K562 (cell line): Measurements from ENCODE around the gene TMEM120A. TPM values are rescaled to one million over a fixed set of nuclear protein-coding genes. Genes with fewer than 3 reads are reported as not detected.

Source experiments
- ATAC-seq: fragments of 200-7000 bp; cut with Tn5 transposase; 3 replicates; pipeline ENCODE4 v1.9.1; 2020; ENCODE audit warnings: moderate library complexity
- BruUV-seq: library from RNA; stranded (reverse); fragments of 400-500 nt; replicated peaks from 2 replicates; lab custom pipeline; 2021; lab: Mats Ljungman, UMichigan
- CTCF ChIA-PET: fragments of 300-600 bp; formaldehyde crosslinking; extraction: SDS; loops from one replicate; lab custom pipeline; 2021; ENCODE audit warnings: low intra/inter-chr PET ratio; lab: Yijun Ruan, JAX
- POLR2A ChIA-PET: fragments of 300-600, 350-650 bp; sonication (Branson Sonifier 250); formaldehyde crosslinking; extraction: SDS; loops from one replicate; lab custom pipeline; 2021; ENCODE audit warnings: antibody characterized with exemption, inconsistent platforms; lab: Yijun Ruan, JAX
- DNase-seq, 4 experiments: peaks; one replicate each; pipeline versions ENCODE4 v3.0.0 to v3.0.0-alpha.2; 2011 to 2018; ENCODE audit warnings: low spot score in 3 of 4, mixed read lengths in 3 of 4; ENCODE audit errors: extremely low read depth in 1 of 4
- FAIRE-seq: peaks from 2 replicates; lab custom pipeline; 2011; peaks lifted over from hg19 to GRCh38; lab: Jason Lieb, UNC
- H2AFZ ChIP-seq: 2 replicates; pipeline ENCODE4 v1.6.0; 2011; ENCODE audit warnings: low read depth, low read length, control low read depth, inconsistent platforms
- H3K27ac ChIP-seq: fragments of 200-600 bp; 3 replicates; pipeline ENCODE4 v1.8.0; 2011; ENCODE audit warnings: low read depth, mild to moderate bottlenecking, control low read depth, inconsistent platforms, low read length, moderate library complexity, mixed read lengths; ENCODE audit errors: extremely low read depth
- H3K27me3 ChIP-seq, 2 experiments: fragments of 300-600 bp in 1 of 2; 2 replicates in 1 of 2; 3 replicates in 1 of 2; pipeline versions ENCODE4 v1.6.0 to v1.8.0; 2011; ENCODE audit warnings: inconsistent platforms in 2 of 2, low read length in 2 of 2, mild to moderate bottlenecking in 1 of 2, mixed read lengths in 1 of 2, moderate library complexity in 1 of 2; ENCODE audit not compliant: control insufficient read depth in 2 of 2, insufficient read depth in 2 of 2
- H3K36me3 ChIP-seq: fragments of 300-600 bp; 3 replicates; pipeline ENCODE4 v1.8.0; 2011; ENCODE audit warnings: mild to moderate bottlenecking, low read length, inconsistent platforms; ENCODE audit not compliant: control insufficient read depth, insufficient read depth
- H3K4me1 ChIP-seq, 2 experiments: fragments of 200-600 bp in 1 of 2; replicated peaks in 1 of 2; 2 replicates in 1 of 2; 3 replicates in 1 of 2; pipeline versions ENCODE4 v1.5.1 to v1.8.0; 2011; ENCODE audit warnings: inconsistent platforms in 2 of 2, low read length in 2 of 2, mild to moderate bottlenecking in 1 of 2, mixed read lengths in 1 of 2, moderate library complexity in 1 of 2; ENCODE audit not compliant: control insufficient read depth in 2 of 2, insufficient read depth in 2 of 2
- H3K4me2 ChIP-seq: 2 replicates; pipeline ENCODE4 v1.6.1; 2011; ENCODE audit warnings: low read length, control low read depth, inconsistent platforms, mixed read lengths; ENCODE audit not compliant: insufficient read depth
- H3K4me3 ChIP-seq: fragments of 200-600 bp; sonication (generic), shearing (Covaris generic); 2 replicates; pipeline ENCODE4 v1.5.1; 2016; ENCODE audit warnings: control low read depth, inconsistent platforms
- H3K79me2 ChIP-seq: fragments of 200-600 bp; 3 replicates; pipeline ENCODE4 v1.8.0; 2011; ENCODE audit warnings: low read length, inconsistent platforms; ENCODE audit not compliant: control insufficient read depth, insufficient read depth
- H3K9ac ChIP-seq, 2 experiments: 2 replicates each; pipeline versions ENCODE4 v1.6.0 to v1.6.1; 2011; ENCODE audit warnings: low read depth in 2 of 2, low read length in 2 of 2, control low read depth in 1 of 2, inconsistent platforms in 1 of 2, mild to moderate bottlenecking in 1 of 2, mixed read lengths in 1 of 2; ENCODE audit not compliant: insufficient read depth in 1 of 2
- H3K9me1 ChIP-seq: one replicate; pipeline ENCODE4 v1.6.0; 2011; ENCODE audit warnings: inconsistent platforms, mild to moderate bottlenecking, low read length, moderate library complexity; ENCODE audit not compliant: control insufficient read depth, insufficient read depth
- H3K9me3 ChIP-seq: replicated peaks from 2 replicates; pipeline ENCODE4 v1.5.1; 2011; ENCODE audit warnings: low read depth, low read length, inconsistent platforms; ENCODE audit not compliant: control insufficient read depth, insufficient read depth
- H4K20me1 ChIP-seq: replicated peaks from 2 replicates; pipeline ENCODE4 v1.6.1; 2011; ENCODE audit warnings: low read length, inconsistent platforms, mixed read lengths; ENCODE audit not compliant: control insufficient read depth, insufficient read depth
- CBFA2T3 ChIP-seq: fragments of 450-650 bp; IDR thresholded peaks from 2 replicates; pipeline ENCODE4 v1.6.1; 2017
- CEBPB ChIP-seq: fragments of 450-650 bp; IDR thresholded peaks from 2 replicates; pipeline ENCODE4 v1.6.1; 2016; ENCODE audit warnings: missing genetic modification characterization, missing compliant biosample characterization
- CTCF ChIP-seq, 3 experiments: IDR thresholded peaks in 2 of 3; conservative IDR thresholded peaks in 1 of 3; 2 replicates each; pipeline ENCODE4 v1.5.1; 2011 to 2012; ENCODE audit warnings: low read length in 3 of 3, mild to moderate bottlenecking in 3 of 3, control low read depth in 2 of 3, improper control_type of control experiment in 1 of 3, inconsistent platforms in 1 of 3, low read depth in 1 of 3, mixed read lengths in 1 of 3, moderate library complexity in 1 of 3; ENCODE audit not compliant: insufficient read depth in 2 of 3
- E2F8 ChIP-seq: fragments of 450-650 bp; IDR thresholded peaks from 2 replicates; pipeline ENCODE4 v1.7.1; 2018; ENCODE audit warnings: mild to moderate bottlenecking, low read depth; ENCODE audit not compliant: partially characterized antibody
- ESRRA ChIP-seq: fragments of 450-650 bp; IDR thresholded peaks from 2 replicates; pipeline ENCODE4 v1.6.1; 2014; ENCODE audit warnings: low read depth, mild to moderate bottlenecking, moderate library complexity, borderline replicate concordance
- FOXA3 ChIP-seq, 2 experiments: fragments of 450-650 bp in 1 of 2; sonication (generic) in 1 of 2; formaldehyde crosslinking; IDR thresholded peaks in 1 of 2; conservative IDR thresholded peaks in 1 of 2; 2 replicates each; pipeline versions ENCODE4 v1.4.0 to v1.8.0; 2020 to 2022; ENCODE audit warnings: mild to moderate bottlenecking in 2 of 2, missing genetic modification reagents in 1 of 2
- MAZ ChIP-seq, 2 experiments: fragments of 450-650 bp in 1 of 2; sonication (generic) in 1 of 2; formaldehyde crosslinking; IDR thresholded peaks in 1 of 2; conservative IDR thresholded peaks in 1 of 2; 2 replicates each; pipeline versions ENCODE4 v1.4.0 to v1.5.0; 2020; ENCODE audit warnings: mild to moderate bottlenecking in 1 of 2, missing genetic modification reagents in 1 of 2
- NR2C1 ChIP-seq, 2 experiments: fragments of 450-650 bp; IDR thresholded peaks; 2 replicates each; pipeline ENCODE4 v1.6.1; 2017; ENCODE audit warnings: mild to moderate bottlenecking in 2 of 2, antibody characterized with exemption in 1 of 2, inconsistent platforms in 1 of 2, missing compliant biosample characterization in 1 of 2, missing genetic modification characterization in 1 of 2
- NR2C2 ChIP-seq, 2 experiments: fragments of 200-800 bp in 1 of 2; sonication (Bioruptor generic) in 1 of 2; sonication (generic) in 1 of 2; formaldehyde crosslinking in 1 of 2; IDR thresholded peaks; 2 replicates each; pipeline versions ENCODE4 v1.6.1 to v1.8.0; 2016 to 2022; ENCODE audit warnings: mild to moderate bottlenecking in 1 of 2, missing compliant biosample characterization in 1 of 2, missing genetic modification characterization in 1 of 2, missing genetic modification reagents in 1 of 2
- POLR2G ChIP-seq: fragments of 200-400 bp; formaldehyde crosslinking; IDR thresholded peaks from 2 replicates; pipeline ENCODE4 v1.6.1; 2017; ENCODE audit warnings: low read depth, mild to moderate bottlenecking, antibody characterized with exemption, low read length, moderate library complexity
- SMAD4 ChIP-seq: fragments of 250-450 bp; sonication (Bioruptor Pico); conservative IDR thresholded peaks from 2 replicates; pipeline ENCODE4 v1.8.0; 2021; ENCODE audit warnings: inconsistent platforms, mild to moderate bottlenecking, moderate library complexity
- SNRNP70 ChIP-seq: fragments of 200-400 bp; formaldehyde crosslinking; optimal IDR thresholded peaks from 2 replicates; pipeline ENCODE3; 2017; ENCODE audit warnings: low read depth, low read length
- SPI1 ChIP-seq: IDR thresholded peaks from 2 replicates; pipeline ENCODE4 v1.6.1; 2011; ENCODE audit warnings: low read depth, low read length, control low read depth, borderline replicate concordance
- TCF3 ChIP-seq: sonication (generic); formaldehyde crosslinking; IDR thresholded peaks from 2 replicates; pipeline ENCODE4 v1.4.0; 2020; ENCODE audit warnings: mild to moderate bottlenecking, missing genetic modification reagents
- ZNF23 ChIP-seq: fragments of 250-450 bp; sonication (Bioruptor Pico); IDR thresholded peaks from 2 replicates; pipeline ENCODE4 v1.4.0; 2020; ENCODE audit warnings: mild to moderate bottlenecking
- WGBS: fragments of 100-300 bp; shearing (Covaris generic); methylation state at CpG from one replicate; pipeline ENCODE4 v1.1.6; 2016; ENCODE audit warnings: low coverage, mixed read lengths; ENCODE audit not compliant: insufficient coverage; ENCODE audit errors: missing lambda C conversion rate; 5-methylcytosine and 5-hydroxymethylcytosine counted together
- in situ Hi-C: fragments of 300-500 bp; cut with MboI; formaldehyde crosslinking; loops from 4 replicates; pipeline ENCODE4 v1.15.0; 2018; ENCODE audit warnings: inconsistent platforms, mixed read lengths
- intact Hi-C: fragments of 100-400 bp; cut with micrococcal nuclease; formaldehyde crosslinking; loops from 2 replicates; pipeline ENCODE4 v1.14.2; 2022
- polyA plus RNA-seq, 8 experiments: library from polyadenylated mRNA; depleted of rRNA in 4 of 8; stranded (reverse) in 5 of 8; unstranded in 3 of 8; fragments of >200 nt; fragmentation: Nextera tagmentation in 2 of 8; fragmentation: Illumina TruSeq in 1 of 8; extraction: Ambion mirVana in 2 of 8; extraction: Trizol in 1 of 8; gene quantifications; 2 replicates each; pipeline versions ENCODE4 v1.2.1 to v1.2.3, GENCODE V29; 2011 to 2014; ENCODE audit warnings: inconsistent platforms in 1 of 8, missing spikeins in 1 of 8
- total RNA-seq, 7 experiments: library from RNA; depleted of rRNA in 6 of 7; stranded (reverse); fragments of >200 nt in 6 of 7; fragmentation: Illumina TruSeq in 2 of 7; extraction: Trizol in 2 of 7; gene quantifications; 2 replicates each; pipeline versions ENCODE4 v1.2.1 to v1.2.3, GENCODE V29; 2011 to 2021; ENCODE audit warnings: low replicate concordance in 1 of 7

TMEM120A gene
- total and polyA plus RNA-seq, 9 of the 15 experiments (the other 6 are each of a cell fraction or from before 2014, with no cell fraction given): 2.3 to 90.2 (median 22.9) TPM

GRCh38 chr7:75971961-75972763 is 22.2 kb downstream of the TMEM120A start:
- Histone ChIP-seq H2AFZ (no peak overlapping the region), H3K9me3 (no peaks in the 10 kb centered on the region), H3K36me3 (peaks cover 33% of the 10 kb centered on the region; the same call in 2 of the 3 replicates), H3K4me1 (peaks cover 8 to 27% of the 10 kb centered on the region in 2 experiments; a peak in 3 of 5 replicates), H3K4me3 (no peak overlapping the region), H3K27ac (no peak overlapping the region), H3K79me2 (no peaks in the 10 kb centered on the region), H4K20me1 (no peaks in the 10 kb centered on the region), H3K9me1 (no peaks in the 10 kb centered on the region), H3K27me3 (no peaks in the 10 kb centered on the region), H3K4me2 (no peak overlapping the region), H3K9ac (peak overlapping the region in 1 of 2 experiments; percentile 85; a peak in 2 of 4 replicates)
- ChIA-PET CTCF (interaction anchor here (0.6 kb wide), 1 partner anchor 123 kb away, joined by 4 read pairs; no protein-coding TSS in a partner anchor), POLR2A (interaction anchor here (0.6 to 1.0 kb wide), 4 partner anchors 17 to 87 kb away, joined by 4 to 6 read pairs (median 4); partner anchors contain the start of gene POR)
- FAIRE-seq (no peak), ATAC-seq (peak; percentile 72), DNase-seq (peak in 2 of 4 experiments; percentile 36 to 53)
- intact Hi-C loops: loop anchor here (5.0 kb wide), 1 partner anchor 105 kb away; no protein-coding TSS in a partner anchor
- in situ Hi-C loops: no loop called here
- no TSS peak for BruUV-seq
- WGBS: 82% methylated on average over 19 of the region's 19 CpGs
- TF ChIP-seq CTCF (IDR thresholded peaks at IDR 0.05 in 2 of 3, conservative IDR thresholded peaks at IDR 0.05 in 1 of 3; ENCODE audit: insufficient read depth in 2 of 3, low read depth in 1 of 3, low read length in 3 of 3) (peak in 2 of 3 experiments; percentile 22 to 45; a peak in 3 of 6 replicates), SNRNP70 (no peak), SMAD4 (no peak), MAZ (CRISPR knock-in tag; conservative IDR thresholded peaks at IDR 0.05 in 1 of 2, IDR thresholded peaks at IDR 0.05 in 1 of 2) (no peak), ZNF23 (CRISPR knock-in tag) (no peak), E2F8 (no peak), CEBPB (tag) (peak; percentile 96), NR2C2 (CRISPR knock-in tag; IDR thresholded peaks at IDR 0.05) (peak; percentile 79; the same call in 1 of the 2 replicates), NR2C2 (tag; IDR thresholded peaks at IDR 0.05) (peak; percentile 28; the same call in 1 of the 2 replicates), POLR2G (0 out of 2 replicates have a peak, but pooled peaks have one; percentile 5), ESRRA (peak; percentile 47; the same call in 1 of the 2 replicates), CBFA2T3 (peak; percentile 33; the same call in 1 of the 2 replicates), NR2C1 (IDR thresholded peaks at IDR 0.05) (peak; percentile 83), NR2C1 (tag; IDR thresholded peaks at IDR 0.05) (peak; percentile 72; the same call in 1 of the 2 replicates), FOXA3 (CRISPR knock-in tag; conservative IDR thresholded peaks at IDR 0.05 in 1 of 2, IDR thresholded peaks at IDR 0.05 in 1 of 2) (no peak), SPI1 (peak; percentile 77), TCF3 (CRISPR knock-in tag) (peak; percentile 67)
